Fibroblast of skin of right quadriceps (primary cell): ENCODE data around the gene JSRP1.

Experiments
- DNase-seq: peaks from one replicate; pipeline ENCODE4 v3.0.0-alpha.2; 2013

Gene JSRP1

DNA sequence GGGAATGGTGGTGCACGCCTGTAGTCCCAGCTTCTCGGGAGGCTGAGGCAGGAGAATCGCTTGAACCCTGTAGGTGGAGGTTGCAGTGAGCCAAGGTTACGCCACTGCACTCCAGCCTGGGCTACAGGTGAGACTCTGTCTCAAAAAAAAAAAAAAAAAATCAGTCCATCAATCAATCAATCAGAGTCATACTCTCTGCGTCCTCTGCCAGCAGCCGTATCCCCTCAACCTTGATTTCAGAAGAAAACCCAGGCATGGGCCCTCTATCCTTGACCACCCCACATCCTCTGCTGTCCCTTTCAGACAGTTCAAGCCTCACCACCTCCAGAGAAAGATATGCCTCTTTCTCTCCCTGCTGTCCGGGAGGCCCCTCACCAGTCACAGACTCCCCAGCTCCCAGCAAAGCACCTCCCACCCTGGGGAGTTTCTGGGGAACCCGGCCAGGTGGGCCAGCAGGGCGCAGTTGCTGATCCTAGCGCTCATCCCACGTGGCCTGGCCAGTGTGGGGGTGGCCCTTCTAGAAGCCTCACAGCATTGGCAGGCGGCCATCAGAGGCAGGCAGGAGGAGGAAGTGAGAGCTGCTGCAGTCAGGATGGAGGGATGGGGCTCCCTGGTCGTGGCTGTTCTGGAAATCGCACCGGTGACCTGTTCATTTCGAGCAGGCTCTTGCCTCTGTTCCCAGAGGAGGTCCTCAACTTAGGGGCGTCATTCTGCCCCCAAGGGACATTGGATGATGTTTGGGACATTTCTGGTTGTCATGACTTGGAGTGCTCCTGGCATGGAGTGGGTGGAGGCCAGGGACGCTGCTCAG lies 10.2 kb upstream of the JSRP1 start:
- DNase-seq: peak; percentile 81

DNA sequence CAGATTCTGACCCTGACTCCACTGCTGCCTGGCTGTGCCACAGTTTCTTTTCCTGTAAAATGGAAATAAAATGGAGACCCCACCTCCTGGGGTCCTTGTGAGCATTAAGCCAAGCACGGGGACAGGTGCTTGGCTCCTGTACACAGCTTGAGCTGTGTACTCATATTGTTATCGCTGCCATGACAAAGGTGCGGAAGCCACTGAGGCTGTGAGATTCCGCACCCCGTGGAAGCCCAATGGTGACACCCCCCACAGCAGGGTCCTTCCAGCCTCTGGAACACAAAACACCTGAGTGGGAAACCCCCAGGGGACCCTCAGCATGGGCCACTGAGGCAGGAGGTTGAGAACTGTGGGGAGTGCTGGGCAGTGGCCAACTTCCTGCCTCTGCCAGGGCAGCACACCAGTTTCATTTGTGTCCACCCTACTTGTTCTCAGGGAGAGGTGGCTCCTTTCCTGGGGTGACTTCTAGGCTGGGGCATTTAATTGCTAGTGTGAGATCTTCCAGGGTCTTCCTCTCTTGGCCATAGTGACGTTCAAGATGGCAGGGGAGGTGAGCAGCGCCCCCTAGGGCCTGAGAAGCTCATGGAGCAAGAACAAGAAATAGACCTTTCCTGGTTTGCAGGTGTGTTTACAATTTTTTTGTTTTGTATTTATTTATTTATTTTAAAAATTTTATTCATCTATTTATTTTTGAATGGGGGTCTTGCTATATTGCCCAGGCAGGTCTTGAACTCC lies 5.4 kb upstream of the JSRP1 start:
- no peak for DNase-seq

DNA sequence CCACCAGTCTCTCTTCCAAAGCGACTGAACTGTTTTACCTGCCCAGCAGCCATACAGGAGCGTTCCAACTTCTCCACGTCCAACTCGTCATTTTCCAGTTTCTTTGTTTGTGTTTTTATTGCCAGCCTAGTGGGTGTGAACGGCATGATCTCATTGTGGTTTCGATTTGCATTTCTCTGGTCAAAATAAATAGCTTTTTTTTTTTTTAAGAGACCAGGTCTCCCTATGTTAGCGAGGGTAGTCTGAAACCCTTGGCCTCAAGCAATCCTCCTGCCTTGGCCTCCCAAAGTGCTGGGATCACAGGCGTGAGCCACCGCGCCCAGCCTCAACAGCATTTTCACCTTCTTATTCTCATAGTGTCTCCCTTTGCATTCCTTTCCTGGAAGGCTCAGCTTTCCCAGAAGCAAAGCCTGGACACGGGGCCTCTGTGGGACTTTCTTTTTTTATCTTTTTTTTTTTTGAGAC lies 4.2 kb upstream of the JSRP1 start:
- DNase-seq: no peak

DNA sequence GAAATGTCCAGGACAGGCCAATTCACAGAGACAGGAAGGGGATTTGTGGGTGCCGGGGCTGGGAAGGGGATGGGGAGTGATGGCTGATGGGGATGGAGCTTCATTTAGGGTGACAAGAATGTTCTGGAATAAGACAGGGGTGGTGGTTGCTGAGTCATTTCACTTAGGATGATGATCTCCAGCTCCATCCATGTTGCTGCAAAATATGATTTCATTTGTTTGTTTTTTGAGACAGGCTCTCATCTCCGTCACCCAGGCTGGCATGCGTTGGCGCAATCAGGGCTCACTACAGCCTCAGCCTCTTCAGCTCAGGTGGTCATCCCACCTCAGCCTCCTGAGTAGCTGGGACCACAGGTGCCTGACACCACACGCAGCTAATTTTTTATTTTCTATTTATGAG lies 3.1 kb upstream of the JSRP1 start:
- no peak for DNase-seq

DNA sequence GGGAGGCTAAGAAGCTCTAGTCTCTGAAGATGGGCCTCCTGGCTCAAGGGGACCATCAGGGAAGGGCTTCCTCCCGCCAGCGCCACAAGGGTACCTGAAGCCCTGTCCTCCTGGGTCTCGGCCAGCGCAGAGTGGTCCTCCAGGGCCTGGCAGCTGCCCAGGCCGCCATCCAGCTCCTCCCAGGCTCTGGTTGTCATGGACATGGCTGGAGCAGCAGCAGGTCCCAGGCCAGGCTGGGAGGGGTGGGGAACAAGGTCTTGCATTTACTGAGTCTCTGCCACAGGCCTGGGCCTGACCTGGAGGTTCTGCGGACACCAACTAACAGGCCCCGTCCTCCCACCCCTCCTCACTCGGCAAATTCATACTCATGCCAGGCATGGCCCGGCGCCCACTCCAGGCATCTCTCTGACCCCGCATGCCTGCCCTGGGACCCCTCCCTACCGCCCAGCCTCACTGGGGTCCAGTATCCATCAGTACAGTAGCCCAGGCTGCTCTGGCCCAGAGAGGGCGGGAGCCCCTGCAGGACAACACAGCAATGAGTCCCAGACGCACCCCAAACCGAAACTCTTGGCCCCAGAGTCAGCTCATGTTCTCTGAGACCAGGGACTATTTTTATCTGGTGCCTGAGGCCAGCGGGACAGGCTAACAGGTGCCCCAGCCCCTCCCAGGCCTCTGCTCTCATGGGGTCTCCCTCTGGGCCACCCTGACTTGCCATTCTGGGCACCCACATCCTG lies 938 bp downstream of the JSRP1 start:
- no peak for DNase-seq

DNA sequence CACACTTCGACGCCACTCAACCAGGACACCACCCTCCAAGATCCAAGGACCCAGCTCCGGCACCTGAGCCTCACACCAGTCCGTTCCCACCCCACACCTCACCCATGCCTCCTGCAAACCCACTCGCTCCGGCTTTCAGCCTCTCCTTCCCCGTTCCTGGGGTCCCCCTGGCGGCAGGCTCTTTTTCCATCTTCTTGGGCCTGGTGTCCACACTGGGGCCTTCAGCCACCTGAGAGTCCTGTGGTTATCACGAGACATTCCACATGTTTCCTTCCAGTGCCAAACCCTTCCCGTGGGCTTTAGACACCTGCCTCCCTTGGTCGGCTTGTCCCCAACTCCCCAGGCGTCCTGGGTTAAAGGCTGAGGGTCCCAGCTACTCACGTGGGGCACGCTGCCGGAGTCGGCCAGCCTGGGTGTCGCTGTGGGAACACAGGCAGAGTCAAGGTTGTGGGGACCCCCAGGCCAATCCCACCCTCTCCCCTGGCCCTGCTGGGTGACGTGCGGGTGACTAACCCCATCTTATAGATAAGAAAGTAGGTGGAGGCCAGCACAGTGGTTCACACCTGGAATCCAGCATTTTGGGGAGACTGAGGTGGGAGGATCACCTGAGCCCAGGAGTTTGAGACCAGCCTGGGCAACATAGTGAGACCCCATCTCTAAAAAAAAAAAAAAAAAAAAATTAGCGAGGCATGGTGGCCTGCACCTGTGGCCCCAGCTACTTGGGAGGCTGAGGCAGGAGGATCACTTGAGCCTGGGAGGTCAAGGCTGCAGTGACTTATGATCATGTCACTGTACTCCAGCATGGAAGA lies 1.9 kb downstream of the JSRP1 start:
- DNase-seq: no peak

DNA sequence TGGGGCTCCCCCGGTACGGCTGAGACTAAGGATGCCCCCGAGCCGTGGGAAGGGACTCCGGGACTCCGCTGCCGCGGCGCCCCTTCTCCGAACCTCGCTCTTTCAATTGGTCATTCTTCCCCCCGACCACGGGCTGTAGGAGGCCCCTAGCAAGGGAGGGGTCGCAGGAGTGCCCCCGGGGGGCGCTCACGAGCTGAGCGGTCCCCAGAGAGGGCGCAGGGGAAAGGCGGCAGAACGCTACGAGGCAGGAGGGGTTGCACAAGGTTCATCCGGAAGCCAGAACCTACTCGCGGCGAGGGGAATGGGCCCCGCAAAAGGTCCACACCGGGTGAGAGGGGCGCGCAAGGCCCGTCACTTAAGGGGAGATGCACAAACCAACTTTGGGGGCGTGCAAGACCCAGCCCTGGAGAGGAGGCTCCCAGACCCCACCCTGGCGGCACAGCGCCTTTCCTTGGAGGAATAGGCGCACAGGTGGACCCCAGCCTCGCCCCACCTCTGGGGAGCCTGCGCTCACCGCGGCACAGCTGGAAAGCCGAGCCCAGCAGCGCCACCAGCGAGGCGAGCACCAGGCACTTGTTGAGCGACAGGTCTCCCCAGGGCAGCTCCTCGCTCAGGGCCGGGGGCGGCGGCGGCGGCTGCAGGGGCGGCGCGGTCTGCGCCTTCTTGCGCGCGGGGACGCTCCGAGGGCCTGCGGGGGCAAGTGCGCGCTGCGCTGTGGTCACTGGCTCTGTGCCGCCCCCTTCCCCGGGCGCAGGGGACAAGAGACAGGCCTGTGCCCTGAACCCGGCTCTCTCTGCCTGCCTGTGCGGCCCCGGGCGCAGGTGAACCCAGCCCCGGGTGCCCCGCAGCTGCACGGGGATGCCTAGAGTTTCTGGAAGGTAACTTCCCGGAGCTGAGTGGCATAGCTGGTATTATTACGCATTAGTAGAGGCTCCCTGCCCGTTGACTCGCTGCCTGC lies 2.8 kb downstream of the JSRP1 start:
- DNase-seq: no peak

DNA sequence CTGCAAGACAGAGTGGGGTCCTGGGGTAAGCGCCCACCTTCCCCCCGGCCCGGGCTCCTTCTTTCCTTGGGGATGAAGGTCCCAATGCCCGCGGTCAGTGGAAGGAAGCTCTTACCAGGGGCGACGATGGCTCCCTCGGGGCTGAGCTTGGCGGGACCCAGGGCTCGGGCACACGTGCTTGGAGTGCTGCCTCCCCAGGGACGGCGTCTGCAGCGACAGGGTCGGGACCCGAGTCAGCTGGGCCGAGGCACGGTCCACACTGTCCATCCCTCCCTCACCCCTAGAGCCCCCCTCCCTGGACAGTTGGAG lies 3.5 kb downstream of the JSRP1 start:
- no peak for DNase-seq

DNA sequence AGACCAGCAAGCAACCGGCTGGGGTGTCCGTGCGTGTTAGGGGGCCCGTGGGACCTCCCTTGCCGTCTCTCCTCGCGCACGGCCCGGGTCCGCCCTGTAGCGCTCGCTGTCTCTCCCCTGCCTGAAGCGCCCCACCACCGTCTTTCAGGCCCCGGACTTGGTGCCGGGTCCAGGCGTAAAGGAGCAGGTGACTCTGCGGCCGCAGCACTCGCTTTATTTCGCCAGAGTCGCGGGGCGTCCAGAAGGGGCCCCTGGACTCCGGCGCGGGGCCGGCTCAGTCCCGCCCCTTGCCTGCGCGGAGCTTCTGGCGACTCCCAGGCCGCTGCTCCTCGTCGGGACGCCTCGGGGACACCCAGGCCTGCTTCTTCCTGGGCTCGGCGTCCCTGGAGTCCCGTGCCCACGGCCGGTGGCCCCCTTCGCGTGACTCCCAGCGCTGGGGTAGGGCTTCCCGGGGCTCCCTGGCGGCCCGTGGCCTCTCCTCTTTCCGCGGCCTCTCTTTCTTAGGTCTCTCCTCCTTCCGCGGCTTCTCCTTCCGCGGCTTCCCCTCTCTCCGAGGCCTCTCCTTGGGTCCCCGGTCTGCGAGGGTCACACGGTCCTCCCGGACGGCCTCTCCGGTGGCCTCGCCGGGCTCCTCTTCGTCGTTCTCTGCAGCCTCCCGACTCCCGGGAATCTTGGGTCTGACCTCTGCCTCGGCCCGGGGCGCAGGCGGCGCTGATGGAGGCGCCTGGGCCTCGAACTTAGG lies 4.0 kb downstream of the JSRP1 start:
- no peak for DNase-seq

DNA sequence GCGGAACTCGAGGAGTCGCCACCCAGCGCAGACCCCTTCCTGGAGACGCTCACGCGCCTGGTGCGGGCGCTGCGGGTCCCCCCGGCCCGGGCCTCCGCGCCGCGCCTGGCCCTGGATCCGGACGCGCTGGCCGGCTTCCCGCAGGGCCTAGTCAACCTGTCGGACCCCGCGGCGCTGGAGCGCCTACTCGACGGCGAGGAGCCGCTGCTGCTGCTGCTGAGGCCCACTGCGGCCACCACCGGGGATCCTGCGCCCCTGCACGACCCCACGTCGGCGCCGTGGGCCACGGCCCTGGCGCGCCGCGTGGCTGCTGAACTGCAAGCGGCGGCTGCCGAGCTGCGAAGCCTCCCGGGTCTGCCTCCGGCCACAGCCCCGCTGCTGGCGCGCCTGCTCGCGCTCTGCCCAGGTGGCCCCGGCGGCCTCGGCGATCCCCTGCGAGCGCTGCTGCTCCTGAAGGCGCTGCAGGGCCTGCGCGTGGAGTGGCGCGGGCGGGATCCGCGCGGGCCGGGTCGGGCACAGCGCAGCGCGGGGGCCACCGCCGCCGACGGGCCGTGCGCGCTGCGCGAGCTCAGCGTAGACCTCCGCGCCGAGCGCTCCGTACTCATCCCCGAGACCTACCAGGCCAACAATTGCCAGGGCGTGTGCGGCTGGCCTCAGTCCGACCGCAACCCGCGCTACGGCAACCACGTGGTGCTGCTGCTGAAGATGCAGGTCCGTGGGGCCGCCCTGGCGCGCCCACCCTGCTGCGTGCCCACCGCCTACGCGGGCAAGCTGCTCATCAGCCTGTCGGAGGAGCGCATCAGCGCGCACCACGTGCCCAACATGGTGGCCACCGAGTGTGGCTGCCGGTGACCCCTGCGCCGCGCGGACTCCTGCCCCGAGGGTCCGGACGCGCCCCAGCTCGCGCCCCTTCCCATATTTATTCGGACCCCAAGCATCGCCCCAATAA lies 4.8 kb downstream of the JSRP1 start:
- no peak for DNase-seq

DNA sequence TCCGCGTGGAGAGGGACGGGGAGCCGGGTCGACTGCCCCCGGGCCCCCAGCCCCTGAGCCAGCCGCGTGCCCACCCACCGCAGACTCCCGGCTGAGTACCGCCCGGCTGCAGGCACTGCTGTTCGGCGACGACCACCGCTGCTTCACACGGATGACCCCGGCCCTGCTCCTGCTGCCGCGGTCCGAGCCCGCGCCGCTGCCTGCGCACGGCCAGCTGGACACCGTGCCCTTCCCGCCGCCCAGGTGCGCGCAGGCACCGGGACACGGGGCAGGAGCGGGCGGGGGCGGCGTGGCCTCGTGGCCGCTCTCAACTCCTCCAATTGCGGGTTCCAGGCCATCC lies 5.5 kb downstream of the JSRP1 start:
- no peak for DNase-seq

DNA sequence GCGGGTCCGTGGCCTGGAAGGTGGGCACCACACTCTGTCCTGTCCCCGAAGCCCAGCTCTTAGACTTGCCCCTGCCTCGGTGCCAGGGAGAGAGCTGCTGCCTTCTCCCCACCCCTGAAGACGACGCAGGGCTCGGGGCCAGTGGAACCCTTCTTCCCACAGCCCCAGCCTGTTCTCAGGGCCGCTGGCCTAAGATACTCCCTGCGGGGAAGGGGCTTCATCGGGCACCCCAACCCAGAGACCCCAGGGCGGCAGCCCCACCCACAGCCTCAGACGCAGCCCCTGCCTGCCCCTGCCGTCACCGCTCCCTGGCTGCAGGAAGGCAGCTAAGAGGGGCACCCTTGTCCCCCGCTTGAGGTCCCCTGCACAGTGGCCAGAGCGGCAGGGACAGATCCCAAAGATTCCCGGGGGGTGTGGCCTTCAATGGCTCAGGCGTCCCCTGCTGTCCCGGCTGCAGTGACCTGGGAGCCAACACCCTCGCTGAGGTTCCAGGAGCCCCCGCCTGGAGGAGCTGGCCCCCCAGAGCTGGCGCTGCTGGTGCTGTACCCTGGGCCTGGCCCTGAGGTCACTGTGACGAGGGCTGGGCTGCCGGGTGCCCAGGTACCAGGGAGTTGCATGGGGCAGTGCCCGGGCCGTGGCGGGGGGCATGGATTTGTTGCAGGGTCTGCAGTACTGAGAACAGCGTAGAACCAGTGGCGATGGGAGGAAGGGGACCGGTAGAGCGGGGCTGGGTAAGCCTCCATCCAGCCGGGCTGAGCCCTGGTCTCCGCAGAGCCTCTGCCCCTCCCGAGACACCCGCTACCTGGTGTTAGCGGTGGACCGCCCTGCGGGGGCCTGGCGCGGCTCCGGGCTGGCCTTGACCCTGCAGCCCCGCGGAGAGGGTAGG lies 6.1 kb downstream of the JSRP1 start:
- no peak for DNase-seq

DNA sequence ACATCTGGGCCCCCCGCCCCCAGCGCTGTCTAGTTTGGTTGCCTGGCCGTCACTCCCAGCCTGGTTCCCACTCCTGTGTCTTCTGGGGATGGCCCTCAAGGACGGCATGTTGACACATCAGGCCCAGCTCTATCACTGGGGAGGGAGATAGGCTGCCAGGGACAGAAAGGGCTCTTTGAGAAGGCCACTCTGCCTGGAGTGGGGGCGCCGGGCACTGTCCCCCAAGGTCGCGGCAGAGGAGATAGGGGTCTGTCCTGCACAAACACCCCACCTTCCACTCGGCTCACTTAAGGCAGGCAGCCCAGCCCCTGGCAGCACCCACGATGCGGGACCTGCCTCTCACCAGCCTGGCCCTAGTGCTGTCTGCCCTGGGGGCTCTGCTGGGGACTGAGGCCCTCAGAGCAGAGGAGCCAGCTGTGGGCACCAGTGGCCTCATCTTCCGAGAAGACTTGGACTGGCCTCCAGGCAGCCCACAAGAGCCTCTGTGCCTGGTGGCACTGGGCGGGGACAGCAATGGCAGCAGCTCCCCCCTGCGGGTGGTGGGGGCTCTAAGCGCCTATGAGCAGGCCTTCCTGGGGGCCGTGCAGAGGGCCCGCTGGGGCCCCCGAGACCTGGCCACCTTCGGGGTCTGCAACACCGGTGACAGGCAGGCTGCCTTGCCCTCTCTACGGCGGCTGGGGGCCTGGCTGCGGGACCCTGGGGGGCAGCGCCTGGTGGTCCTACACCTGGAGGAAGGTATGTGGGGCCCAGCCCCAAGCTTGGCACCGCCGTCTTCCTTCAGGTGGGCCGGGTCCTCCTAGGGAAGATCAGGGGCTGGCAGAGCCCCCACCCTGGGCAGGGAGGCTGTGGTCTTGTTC lies 7.0 kb downstream of the JSRP1 start, which contains the start of gene AMH:
Gene AMH, plus strand, starts transcription at position 314 of the 857 bp plus-strand sequence. Its CDS starts 10 bp downstream, at position 324.
- no peak for DNase-seq

DNA sequence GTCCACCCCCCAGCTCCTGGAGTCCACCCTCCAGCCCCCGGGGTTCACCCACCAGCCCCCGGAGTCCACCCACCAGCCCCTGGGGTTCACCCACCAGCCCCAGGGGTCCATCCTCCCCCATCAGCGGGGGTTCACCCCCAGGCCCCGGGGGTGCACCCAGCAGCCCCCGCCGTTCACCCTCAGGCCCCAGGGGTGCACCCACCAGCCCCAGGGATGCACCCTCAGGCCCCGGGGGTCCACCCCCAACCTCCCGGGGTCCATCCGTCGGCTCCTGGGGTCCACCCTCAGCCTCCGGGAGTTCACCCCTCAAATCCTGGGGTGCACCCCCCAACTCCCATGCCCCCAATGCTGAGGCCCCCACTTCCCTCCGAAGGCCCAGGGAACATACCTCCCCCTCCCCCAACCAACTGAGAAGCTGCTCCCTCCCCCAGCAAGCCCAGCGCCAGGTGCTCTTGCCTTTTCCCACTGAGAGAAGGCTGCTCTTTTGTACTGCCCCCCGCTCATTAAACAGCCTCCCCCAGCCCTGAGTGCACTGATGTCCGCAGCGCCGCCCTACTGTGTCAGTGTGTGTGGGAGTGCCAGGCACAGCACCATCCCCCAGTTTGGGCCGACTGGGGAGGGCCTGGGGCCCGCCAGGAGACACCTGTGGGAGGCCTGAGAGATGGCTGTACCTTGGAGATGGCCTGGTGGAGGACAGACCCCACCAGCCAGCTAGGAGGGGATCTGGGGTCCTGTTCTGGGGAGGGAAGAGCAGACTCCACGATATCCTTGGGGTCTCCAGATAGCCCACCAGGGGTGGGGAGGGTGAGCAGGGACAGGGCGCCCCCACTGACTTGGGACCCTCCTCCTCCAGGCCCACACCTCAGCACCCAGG lies 7.8 kb downstream of the JSRP1 start:
- no peak for DNase-seq

DNA sequence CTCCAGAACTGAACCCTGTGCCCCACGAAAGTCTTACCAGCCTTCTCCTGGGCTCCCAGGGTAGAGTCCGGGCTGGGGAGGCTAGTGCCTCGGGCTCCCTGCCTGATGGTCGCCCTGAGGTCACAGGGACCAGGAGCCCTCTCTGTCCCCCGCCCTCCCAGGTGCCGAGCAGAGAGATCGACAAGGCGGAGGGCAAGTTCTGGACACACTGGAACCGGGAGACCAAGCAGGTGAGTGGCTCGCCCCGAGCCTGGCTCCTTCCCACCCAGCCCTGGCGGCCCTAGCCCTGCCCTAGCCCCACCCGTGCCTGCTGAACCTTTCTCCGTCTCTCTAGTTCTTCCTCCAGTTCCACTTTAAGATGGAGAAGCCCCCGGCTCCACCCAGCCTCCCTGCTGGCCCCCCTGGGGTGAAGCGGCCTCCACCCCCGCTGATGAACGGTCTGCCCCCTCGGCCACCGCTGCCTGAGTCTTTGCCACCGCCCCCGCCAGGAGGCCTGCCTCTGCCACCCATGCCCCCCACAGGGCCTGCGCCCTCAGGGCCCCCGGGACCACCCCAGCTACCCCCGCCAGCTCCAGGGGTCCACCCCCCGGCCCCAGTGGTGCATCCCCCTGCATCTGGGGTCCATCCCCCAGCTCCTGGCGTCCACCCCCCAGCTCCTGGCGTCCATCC lies 8.7 kb downstream of the JSRP1 start:
- no peak for DNase-seq

DNA sequence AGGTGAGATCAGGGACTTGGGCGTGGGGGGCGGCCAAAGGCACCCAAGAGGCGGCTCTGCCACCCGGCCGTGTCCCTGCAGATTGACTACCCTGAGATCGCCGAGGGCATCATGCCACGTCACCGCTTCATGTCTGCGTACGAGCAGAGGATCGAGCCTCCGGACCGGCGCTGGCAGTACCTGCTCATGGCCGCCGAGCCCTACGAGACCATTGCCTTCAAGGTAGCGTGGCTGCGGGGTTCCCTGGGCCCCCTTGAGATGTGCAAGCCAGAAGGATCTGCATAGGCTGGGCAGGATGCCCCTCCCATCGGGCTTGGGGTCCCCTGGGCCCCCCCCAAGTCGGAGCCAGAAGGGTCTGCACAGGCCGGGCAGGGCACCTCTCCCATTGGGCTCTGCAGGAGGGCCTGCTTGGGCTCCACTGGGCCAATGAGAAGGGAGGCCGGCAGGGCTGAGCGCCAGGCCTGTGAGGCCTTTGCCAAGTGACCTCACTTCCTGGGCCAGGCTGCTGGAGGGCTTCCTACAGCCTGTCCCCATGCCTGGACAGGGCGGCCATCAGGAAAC lies 9.3 kb downstream of the JSRP1 start:
- no peak for DNase-seq
